Calu3 (cell line): ENCODE data around the gene VSTM2B. TPM values are rescaled to one million over a fixed set of nuclear protein-coding genes. Genes with fewer than 3 reads are reported as not detected.
A peak's percentile ranks its signal among the peaks of the same experiment; 100 is the strongest.

Source experiments
- BruUV-seq: library from RNA; stranded (reverse); fragments of 400-500 nt; replicated peaks from 2 replicates; lab custom pipeline; 2021; lab: Mats Ljungman, UMichigan
- CTCF ChIA-PET: fragments of 300-600 bp; sonication (Branson Sonifier 250); formaldehyde crosslinking; loops from one replicate; lab custom pipeline; 2022; ENCODE audit warnings: antibody characterized with exemption; lab: Charles Lee
- DNase-seq: peaks from one replicate; pipeline ENCODE4 v3.0.0; 2022
- H3K27ac Mint-ChIP-seq: one replicate; pipeline ENCODE4 v1.8.0; 2022; ENCODE audit warnings: mixed read lengths; ENCODE audit not compliant: unreplicated experiment
- H3K27me3 Mint-ChIP-seq: one replicate; pipeline ENCODE4 v1.8.0; 2022; ENCODE audit warnings: mixed read lengths; ENCODE audit not compliant: unreplicated experiment
- H3K36me3 Mint-ChIP-seq: one replicate; pipeline ENCODE4 v1.8.0; 2022; ENCODE audit warnings: mild to moderate bottlenecking, moderate library complexity, mixed read lengths; ENCODE audit not compliant: insufficient read depth, unreplicated experiment
- H3K4me1 Mint-ChIP-seq: one replicate; pipeline ENCODE4 v1.8.0; 2022; ENCODE audit warnings: mild to moderate bottlenecking, low read depth, mixed read lengths; ENCODE audit not compliant: unreplicated experiment
- H3K4me3 Mint-ChIP-seq: one replicate; pipeline ENCODE4 v1.8.0; 2022; ENCODE audit warnings: mild to moderate bottlenecking, low read depth, moderate library complexity, mixed read lengths; ENCODE audit not compliant: unreplicated experiment
- H3K9me3 Mint-ChIP-seq: one replicate; pipeline ENCODE4 v1.8.0; 2022; ENCODE audit warnings: low read depth, mixed read lengths; ENCODE audit not compliant: unreplicated experiment
- CTCF ChIP-seq: fragments of 200-600 bp; IDR thresholded peaks from one replicate; pipeline ENCODE4 v1.8.0; 2022; ENCODE audit warnings: antibody characterized with exemption; ENCODE audit not compliant: unreplicated experiment
- intact Hi-C: fragments of 100-400 bp; cut with micrococcal nuclease; formaldehyde crosslinking; loops from one replicate; pipeline ENCODE4 v1.10.0; 2022; ENCODE audit not compliant: unreplicated experiment
- total RNA-seq: library from RNA; stranded (reverse); gene quantifications from 2 replicates; pipeline ENCODE4 v1.2.3, GENCODE V29; 2022

VSTM2B gene
- total RNA-seq, 1 experiment from 2014 or later: not detected

GRCh38 chr19:29478578-29479565 lies 46.9 kb upstream of the VSTM2B start:
- intact Hi-C loops: no loop called here
- BruUV-seq: no TSS peak
- H3K4me1 Mint-ChIP-seq: no peaks in the 10 kb centered on the region
- CTCF ChIA-PET: interaction anchor here (0.8 to 1.5 kb wide), 2 partner anchors 11 to 43 kb away, joined by 3 to 5 read pairs; no protein-coding TSS in a partner anchor
- H3K36me3 Mint-ChIP-seq: no peaks in the 10 kb centered on the region
- TF ChIP-seq CTCF: no peak
- no peaks in the 10 kb centered on the region for H3K9me3 Mint-ChIP-seq
- H3K27ac Mint-ChIP-seq: no peak overlapping the region
- peak; percentile 31 for DNase-seq
- H3K4me3 Mint-ChIP-seq: no peak overlapping the region
- H3K27me3 Mint-ChIP-seq: peaks cover 33% of the 10 kb centered on the region

GRCh38 chr19:29479941-29480340 lies 45.9 kb upstream of the VSTM2B start:
- H3K27me3 Mint-ChIP-seq: peaks cover 30% of the 10 kb centered on the region

GRCh38 chr19:29480507-29480906 lies 45.3 kb upstream of the VSTM2B start:
- no peak for TF ChIP-seq CTCF
- peaks cover 30% of the 10 kb centered on the region for H3K27me3 Mint-ChIP-seq
- intact Hi-C loops: no loop called here
- H3K36me3 Mint-ChIP-seq: no peaks in the 10 kb centered on the region
- no peak overlapping the region for H3K27ac Mint-ChIP-seq
- no peaks in the 10 kb centered on the region for H3K9me3 Mint-ChIP-seq
- BruUV-seq: no TSS peak
- CTCF ChIA-PET: no interaction called here
- H3K4me3 Mint-ChIP-seq: no peak overlapping the region
- no peak for DNase-seq
- H3K4me1 Mint-ChIP-seq: no peaks in the 10 kb centered on the region

More at GRCh38 chr19:29479941-29480340, 45.9 kb upstream of the VSTM2B start:
- intact Hi-C loops: no loop called here
- CTCF ChIA-PET: no interaction called here
- no peak for DNase-seq
- no peak for TF ChIP-seq CTCF
- Mint-ChIP-seq H3K9me3 (no peaks in the 10 kb centered on the region), H3K4me1 (no peaks in the 10 kb centered on the region), H3K27ac (no peak overlapping the region), H3K36me3 (no peaks in the 10 kb centered on the region), H3K4me3 (no peak overlapping the region)
- BruUV-seq: no TSS peak

- Mint-ChIP-seq H3K9me3 (no peaks in the 10 kb centered on the region), H3K27ac (no peak overlapping the region), H3K27me3 (peaks cover 44% of the 10 kb centered on the region), H3K4me3 (no peak overlapping the region), H3K36me3 (no peaks in the 10 kb centered on the region), H3K4me1 (no peaks in the 10 kb centered on the region)
- CTCF ChIA-PET: interaction anchor here (1.3 kb wide), 1 partner anchor 11 kb away, joined by 3 read pairs; no protein-coding TSS in a partner anchor
- BruUV-seq: no TSS peak
- intact Hi-C loops: no loop called here
- TF ChIP-seq CTCF: no peak
- DNase-seq: no peak
Measured at GRCh38 chr19:29482855-29483640, 42.7 kb upstream of the VSTM2B start.
